Suprapubic skin (tissue), 4 donors: ENCODE measurements around the gene IL2RA.

Experiments used
- POLR2A ChIP-seq, 2 donors: fragments of 450-650 bp; IDR thresholded peaks; one replicate each; pipeline ENCODE4 v1.6.1; 2017; ENCODE audit warnings: antibody characterized with exemption in 2 of 2, mild to moderate bottlenecking in 2 of 2, moderate library complexity in 2 of 2
- POLR2AphosphoS5 ChIP-seq, 3 donors: sonication (generic); formaldehyde crosslinking; IDR thresholded peaks; one replicate each; pipeline ENCODE4 v1.6.1; 2017; ENCODE audit warnings: antibody characterized with exemption in 3 of 3
- TF ChIP-seq, protein P1 (sequence below), 2 donors: fragments of 200-600 bp in 1 of 2; fragments of 450-650 bp in 1 of 2; sonication (generic) in 1 of 2; IDR thresholded peaks; one replicate each; pipeline ENCODE4 v1.5.1; 2016 to 2019; ENCODE audit warnings: antibody characterized with exemption in 2 of 2, mild to moderate bottlenecking in 1 of 2, moderate library complexity in 1 of 2

- TF ChIP-seq POLR2A (IDR thresholded peaks at IDR 0.05) = no peak
- TF ChIP-seq, protein P1, sequence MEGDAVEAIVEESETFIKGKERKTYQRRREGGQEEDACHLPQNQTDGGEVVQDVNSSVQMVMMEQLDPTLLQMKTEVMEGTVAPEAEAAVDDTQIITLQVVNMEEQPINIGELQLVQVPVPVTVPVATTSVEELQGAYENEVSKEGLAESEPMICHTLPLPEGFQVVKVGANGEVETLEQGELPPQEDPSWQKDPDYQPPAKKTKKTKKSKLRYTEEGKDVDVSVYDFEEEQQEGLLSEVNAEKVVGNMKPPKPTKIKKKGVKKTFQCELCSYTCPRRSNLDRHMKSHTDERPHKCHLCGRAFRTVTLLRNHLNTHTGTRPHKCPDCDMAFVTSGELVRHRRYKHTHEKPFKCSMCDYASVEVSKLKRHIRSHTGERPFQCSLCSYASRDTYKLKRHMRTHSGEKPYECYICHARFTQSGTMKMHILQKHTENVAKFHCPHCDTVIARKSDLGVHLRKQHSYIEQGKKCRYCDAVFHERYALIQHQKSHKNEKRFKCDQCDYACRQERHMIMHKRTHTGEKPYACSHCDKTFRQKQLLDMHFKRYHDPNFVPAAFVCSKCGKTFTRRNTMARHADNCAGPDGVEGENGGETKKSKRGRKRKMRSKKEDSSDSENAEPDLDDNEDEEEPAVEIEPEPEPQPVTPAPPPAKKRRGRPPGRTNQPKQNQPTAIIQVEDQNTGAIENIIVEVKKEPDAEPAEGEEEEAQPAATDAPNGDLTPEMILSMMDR (IDR thresholded peaks at IDR 0.05) = no peak
- no peak for TF ChIP-seq POLR2AphosphoS5 (IDR thresholded peaks at IDR 0.05)
Measured at GRCh38 chr10:6002809-6003510, 59.2 kb downstream of the IL2RA start.
